ENCODE results near the gene PDGFA.

The PDGFA gene

DNA sequence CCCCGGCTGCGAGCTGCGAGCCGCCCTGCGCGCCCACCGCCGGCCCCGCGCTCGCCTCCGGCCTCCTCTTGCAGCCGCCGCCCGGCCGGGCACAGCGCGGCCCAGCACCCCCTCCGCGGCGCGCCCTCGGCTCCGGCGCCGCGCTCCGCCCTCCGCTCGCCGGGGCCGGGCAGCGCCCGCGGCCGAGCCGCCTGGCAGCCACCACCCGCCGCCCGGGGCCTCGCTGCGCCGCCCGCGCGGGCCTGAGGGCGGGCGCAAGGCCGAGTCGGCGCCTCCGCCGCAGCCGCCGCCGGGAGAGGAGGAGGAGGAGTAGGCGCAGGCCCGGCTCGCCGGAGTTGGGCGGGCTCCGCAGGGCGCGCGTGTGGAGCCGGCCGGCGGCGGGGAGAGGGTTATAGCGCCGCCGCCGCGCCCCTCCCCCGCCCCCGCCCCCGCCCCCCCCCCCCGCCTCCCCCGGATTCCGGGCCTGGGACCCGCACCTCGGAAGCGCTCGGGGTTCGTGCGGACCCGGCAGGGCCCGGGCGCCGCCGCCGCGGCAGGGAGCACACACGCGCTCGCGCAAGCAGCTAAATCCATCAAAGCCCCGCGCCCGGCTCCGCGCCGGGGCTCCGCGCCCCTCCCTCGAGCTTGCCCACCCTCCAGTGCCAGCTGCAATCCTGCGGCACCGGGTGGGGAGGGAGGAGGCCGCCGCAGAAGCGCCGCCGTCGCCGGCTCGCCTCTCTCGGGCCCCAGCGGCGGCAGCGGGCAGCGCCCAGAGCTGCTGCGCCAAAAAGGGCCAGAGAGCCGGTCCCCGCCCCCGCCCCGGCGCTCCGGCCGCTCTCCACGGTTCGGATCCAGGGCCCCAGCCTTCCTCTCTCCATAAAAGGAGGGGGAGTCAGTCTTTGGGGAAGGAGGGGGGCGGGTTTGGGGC, at the start of gene PDGFA:
Gene PDGFA (minus strand): TSS at position 363 of the 907 bp plus-strand sequence. CDS start 845 bp downstream, outside the sequence.
- Histone ChIP-seq H3K9ac (ENCODE audit: low read depth in 1 of 2, low read length in 2 of 2) (peak within 1 kb of the TSS; percentile 66 to 84), H3K9me3 (ENCODE audit: control insufficient read depth in 1 of 2, low read length in 2 of 2) (no peaks in the 10 kb centered on the region), H3K27me3 (ENCODE audit: control insufficient read depth in 1 of 2, insufficient read depth in 2 of 2, low read length in 2 of 2) (peaks cover 16 to 24% of the 10 kb centered on the region in 2 donors), H3K4me1 (ENCODE audit: control insufficient read depth in 1 of 2, insufficient read depth in 2 of 2, low read length in 2 of 2) (peaks cover 13 to 20% of the 10 kb centered on the region in 2 donors), H3K36me3 (ENCODE audit: control insufficient read depth in 1 of 2, insufficient read depth in 2 of 2, low read length in 2 of 2) (no peaks in the 10 kb centered on the region), H3K4me3 (ENCODE audit: low read depth in 1 of 2, low read length in 2 of 2) (peak within 1 kb of the TSS; percentile 71 to 76), H3K27ac (ENCODE audit: low read depth, low read length) (peak within 1 kb of the TSS; percentile 85)

- Histone ChIP-seq H3K36me3 (ENCODE audit: control insufficient read depth in 1 of 2, insufficient read depth in 2 of 2, low read length in 2 of 2) (no peaks in the 10 kb centered on the region), H3K4me1 (ENCODE audit: control insufficient read depth in 1 of 2, insufficient read depth in 2 of 2, low read length in 2 of 2) (no peaks in the 10 kb centered on the region), H3K27ac (ENCODE audit: low read depth, low read length) (no peak overlapping the region), H3K9ac (ENCODE audit: low read depth in 1 of 2, low read length in 2 of 2) (no peak overlapping the region), H3K9me3 (ENCODE audit: control insufficient read depth in 1 of 2, low read length in 2 of 2) (no peaks in the 10 kb centered on the region), H3K4me3 (ENCODE audit: low read depth in 1 of 2, low read length in 2 of 2) (no peak overlapping the region), H3K27me3 (ENCODE audit: control insufficient read depth in 1 of 2, insufficient read depth in 2 of 2, low read length in 2 of 2) (no peaks in the 10 kb centered on the region)
Measured at GRCh38 chr7:568031-568951, 48.6 kb upstream of the PDGFA start.

GRCh38 chr7:567305-567883, 47.7 kb upstream of the PDGFA start:
- no peaks in the 10 kb centered on the region for H3K36me3 ChIP-seq (ENCODE audit: control insufficient read depth in 1 of 2, insufficient read depth in 2 of 2, low read length in 2 of 2)
- H3K4me3 ChIP-seq (ENCODE audit: low read depth in 1 of 2, low read length in 2 of 2) = no peak overlapping the region
- H3K27me3 ChIP-seq (ENCODE audit: control insufficient read depth in 1 of 2, insufficient read depth in 2 of 2, low read length in 2 of 2) = no peaks in the 10 kb centered on the region
- H3K9ac ChIP-seq (ENCODE audit: low read depth in 1 of 2, low read length in 2 of 2) = no peak overlapping the region
- H3K9me3 ChIP-seq (ENCODE audit: control insufficient read depth in 1 of 2, low read length in 2 of 2) = no peaks in the 10 kb centered on the region
- no peaks in the 10 kb centered on the region for H3K4me1 ChIP-seq (ENCODE audit: control insufficient read depth in 1 of 2, insufficient read depth in 2 of 2, low read length in 2 of 2)
- no peak overlapping the region for H3K27ac ChIP-seq (ENCODE audit: low read depth, low read length)

- Histone ChIP-seq H3K9ac (ENCODE audit: low read depth in 1 of 2, low read length in 2 of 2) (no peak overlapping the region), H3K4me1 (ENCODE audit: control insufficient read depth in 1 of 2, insufficient read depth in 2 of 2, low read length in 2 of 2) (no peaks in the 10 kb centered on the region), H3K9me3 (ENCODE audit: control insufficient read depth in 1 of 2, low read length in 2 of 2) (no peaks in the 10 kb centered on the region), H3K27me3 (ENCODE audit: control insufficient read depth in 1 of 2, insufficient read depth in 2 of 2, low read length in 2 of 2) (no peaks in the 10 kb centered on the region), H3K4me3 (ENCODE audit: low read depth in 1 of 2, low read length in 2 of 2) (no peak overlapping the region), H3K36me3 (ENCODE audit: control insufficient read depth in 1 of 2, insufficient read depth in 2 of 2, low read length in 2 of 2) (no peaks in the 10 kb centered on the region), H3K27ac (ENCODE audit: low read depth, low read length) (no peak overlapping the region)
Measured at GRCh38 chr7:566100-566499, 46.5 kb upstream of the PDGFA start.

DNA sequence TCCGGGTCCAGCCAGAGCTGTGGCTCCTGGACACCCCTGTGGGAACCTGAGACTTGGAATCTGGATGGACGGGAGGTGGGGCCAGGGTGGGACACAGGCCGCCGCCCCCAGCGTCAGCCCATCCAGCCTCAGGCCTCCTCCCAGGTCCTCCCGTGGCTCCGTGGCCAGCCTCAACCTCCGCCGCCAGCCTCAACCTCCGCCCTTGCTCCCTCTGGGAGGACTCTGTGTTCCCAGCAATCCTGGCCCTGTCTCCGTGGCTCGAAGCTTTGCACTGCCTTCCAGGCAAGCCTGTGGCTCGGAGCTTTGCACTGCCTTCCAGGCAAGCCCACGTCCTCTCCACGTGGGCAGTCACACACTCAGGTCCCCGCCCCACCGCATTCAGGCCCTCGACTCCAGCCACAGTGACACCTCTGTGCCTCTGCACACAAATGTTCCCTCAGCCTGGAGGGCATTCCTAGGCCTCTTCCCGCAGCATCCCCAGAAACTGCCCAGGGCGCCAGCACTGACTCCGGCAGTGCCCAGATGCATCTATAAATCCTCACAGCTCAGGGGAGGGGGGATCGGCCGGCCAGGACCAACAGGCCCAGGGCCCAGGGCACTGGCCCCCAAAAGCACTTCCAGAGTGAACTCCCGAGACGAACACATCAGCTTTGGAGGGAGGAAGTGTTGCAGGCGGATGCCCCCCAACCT, 44.7 kb upstream of the PDGFA start:
- H3K9me3 ChIP-seq (ENCODE audit: control insufficient read depth in 1 of 2, low read length in 2 of 2) = no peaks in the 10 kb centered on the region
- H3K9ac ChIP-seq (ENCODE audit: low read depth in 1 of 2, low read length in 2 of 2) = no peak overlapping the region
- no peaks in the 10 kb centered on the region for H3K27me3 ChIP-seq (ENCODE audit: control insufficient read depth in 1 of 2, insufficient read depth in 2 of 2, low read length in 2 of 2)
- no peaks in the 10 kb centered on the region for H3K36me3 ChIP-seq (ENCODE audit: control insufficient read depth in 1 of 2, insufficient read depth in 2 of 2, low read length in 2 of 2)
- H3K4me3 ChIP-seq (ENCODE audit: low read depth in 1 of 2, low read length in 2 of 2) = no peak overlapping the region
- H3K27ac ChIP-seq (ENCODE audit: low read depth, low read length) = no peak overlapping the region
- H3K4me1 ChIP-seq (ENCODE audit: control insufficient read depth in 1 of 2, insufficient read depth in 2 of 2, low read length in 2 of 2) = no peaks in the 10 kb centered on the region

GRCh38 chr7:563629-564170, 44.1 kb upstream of the PDGFA start:
- no peak overlapping the region for H3K4me3 ChIP-seq (ENCODE audit: low read depth in 1 of 2, low read length in 2 of 2)
- H3K9me3 ChIP-seq (ENCODE audit: control insufficient read depth in 1 of 2, low read length in 2 of 2) = no peaks in the 10 kb centered on the region
- H3K36me3 ChIP-seq (ENCODE audit: control insufficient read depth in 1 of 2, insufficient read depth in 2 of 2, low read length in 2 of 2) = no peaks in the 10 kb centered on the region
- no peaks in the 10 kb centered on the region for H3K4me1 ChIP-seq (ENCODE audit: control insufficient read depth in 1 of 2, insufficient read depth in 2 of 2, low read length in 2 of 2)
- no peak overlapping the region for H3K27ac ChIP-seq (ENCODE audit: low read depth, low read length)
- H3K27me3 ChIP-seq (ENCODE audit: control insufficient read depth in 1 of 2, insufficient read depth in 2 of 2, low read length in 2 of 2) = no peaks in the 10 kb centered on the region
- H3K9ac ChIP-seq (ENCODE audit: low read depth in 1 of 2, low read length in 2 of 2) = no peak overlapping the region

DNA sequence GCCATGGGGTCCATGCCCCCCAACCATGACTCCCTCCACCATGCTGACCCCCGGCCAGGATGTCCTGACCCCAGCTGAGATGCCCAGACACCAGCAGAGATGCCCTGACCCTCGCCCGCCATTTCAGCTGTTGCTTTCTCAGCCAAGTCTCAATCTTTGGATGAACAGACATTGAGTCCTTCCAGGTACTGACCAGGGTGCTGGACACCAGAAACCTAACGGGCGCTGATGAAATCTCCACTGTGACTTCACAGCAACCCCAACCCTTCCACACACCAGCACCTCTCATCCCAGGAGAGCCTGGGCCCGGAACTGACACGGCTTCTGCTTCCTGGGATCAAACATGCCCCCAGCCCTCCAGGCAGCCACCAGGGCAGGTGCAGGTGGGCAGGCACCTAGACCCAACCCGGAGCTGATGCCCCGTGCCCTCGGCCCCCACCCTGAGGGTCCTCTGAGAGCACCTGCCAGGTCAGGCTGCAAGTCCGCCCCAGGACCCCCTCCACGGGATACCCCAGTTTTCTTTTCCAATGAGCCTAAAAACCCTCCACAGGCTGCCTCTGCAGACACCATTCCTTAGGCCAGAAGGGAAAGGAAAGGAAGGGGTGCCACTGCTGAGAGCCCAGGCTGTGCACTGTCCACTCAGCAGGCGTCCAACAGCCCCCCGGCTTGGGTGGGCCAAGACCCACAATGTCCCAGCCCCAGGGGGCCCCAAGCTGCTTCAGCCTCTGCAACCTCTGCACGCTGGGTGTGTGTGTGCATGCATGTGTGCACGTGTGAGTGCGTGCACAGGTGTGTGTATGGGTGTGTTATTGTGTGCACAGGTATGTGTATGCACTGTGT, 43.4 kb upstream of the PDGFA start:
- Histone ChIP-seq H3K9me3 (ENCODE audit: control insufficient read depth in 1 of 2, low read length in 2 of 2) (no peaks in the 10 kb centered on the region), H3K4me1 (ENCODE audit: control insufficient read depth in 1 of 2, insufficient read depth in 2 of 2, low read length in 2 of 2) (no peaks in the 10 kb centered on the region), H3K4me3 (ENCODE audit: low read depth in 1 of 2, low read length in 2 of 2) (no peak overlapping the region), H3K27me3 (ENCODE audit: control insufficient read depth in 1 of 2, insufficient read depth in 2 of 2, low read length in 2 of 2) (no peaks in the 10 kb centered on the region), H3K36me3 (ENCODE audit: control insufficient read depth in 1 of 2, insufficient read depth in 2 of 2, low read length in 2 of 2) (no peaks in the 10 kb centered on the region), H3K9ac (ENCODE audit: low read depth in 1 of 2, low read length in 2 of 2) (no peak overlapping the region), H3K27ac (ENCODE audit: low read depth, low read length) (no peak overlapping the region)

- no peak overlapping the region for H3K9ac ChIP-seq (ENCODE audit: low read depth in 1 of 2, low read length in 2 of 2)
- no peak overlapping the region for H3K27ac ChIP-seq (ENCODE audit: low read depth, low read length)
- H3K27me3 ChIP-seq (ENCODE audit: control insufficient read depth in 1 of 2, insufficient read depth in 2 of 2, low read length in 2 of 2) = no peaks in the 10 kb centered on the region
- no peak overlapping the region for H3K4me3 ChIP-seq (ENCODE audit: low read depth in 1 of 2, low read length in 2 of 2)
- no peaks in the 10 kb centered on the region for H3K9me3 ChIP-seq (ENCODE audit: control insufficient read depth in 1 of 2, low read length in 2 of 2)
- no peaks in the 10 kb centered on the region for H3K4me1 ChIP-seq (ENCODE audit: control insufficient read depth in 1 of 2, insufficient read depth in 2 of 2, low read length in 2 of 2)
- no peaks in the 10 kb centered on the region for H3K36me3 ChIP-seq (ENCODE audit: control insufficient read depth in 1 of 2, insufficient read depth in 2 of 2, low read length in 2 of 2)
Measured at GRCh38 chr7:562374-562675, 42.7 kb upstream of the PDGFA start.
